Trophoblast cell (in vitro differentiated cells and primary cell): ENCODE measurements around the gene DCTN2.
"Not testable (repeated sequence)": the region's sequence is repeated elsewhere in the genome, so short reads cannot be mapped to it uniquely, and the experiment has no call there.

Experiments
- DNase-seq, 2 donors: peaks; one replicate each; pipeline ENCODE4 v3.0.0-alpha.2; 2016
- H2AFZ ChIP-seq: 2 replicates; pipeline ENCODE4 v1.6.1; 2013; ENCODE audit warnings: low read length, moderate library complexity, mild to moderate bottlenecking; ENCODE audit not compliant: insufficient read depth, poor library complexity
- H2AK5ac ChIP-seq: 2 replicates; pipeline ENCODE4 v1.6.1; 2013; ENCODE audit warnings: mild to moderate bottlenecking, low read length
- H2BK120ac ChIP-seq: 2 replicates; pipeline ENCODE4 v1.6.1; 2013; ENCODE audit warnings: low read length, mild to moderate bottlenecking, moderate library complexity; ENCODE audit not compliant: insufficient read depth, poor library complexity
- H2BK12ac ChIP-seq: 2 replicates; pipeline ENCODE4 v1.6.1; 2013; ENCODE audit warnings: mild to moderate bottlenecking, low read length, moderate library complexity
- H2BK5ac ChIP-seq: 2 replicates; pipeline ENCODE4 v1.6.1; 2013; ENCODE audit warnings: low read length, low read depth, moderate library complexity, mild to moderate bottlenecking; ENCODE audit not compliant: poor library complexity
- H3K14ac ChIP-seq: 2 replicates; pipeline ENCODE4 v1.6.1; 2013; ENCODE audit warnings: mild to moderate bottlenecking, low read length
- H3K18ac ChIP-seq: 2 replicates; pipeline ENCODE4 v1.6.1; 2013; ENCODE audit warnings: mild to moderate bottlenecking, low read length
- H3K23ac ChIP-seq: 2 replicates; pipeline ENCODE4 v1.6.1; 2013; ENCODE audit warnings: low read length
- H3K27ac ChIP-seq: 2 replicates; pipeline ENCODE4 v1.5.1; 2013; ENCODE audit warnings: low read depth, mild to moderate bottlenecking, inconsistent platforms, low read length, moderate library complexity
- H3K27me3 ChIP-seq: 2 replicates; pipeline ENCODE4 v1.6.1; 2013; ENCODE audit warnings: inconsistent platforms, mild to moderate bottlenecking, low read length, moderate library complexity; ENCODE audit not compliant: insufficient read depth
- H3K36me3 ChIP-seq, 2 experiments: 1 replicate in 1 of 2; 2 replicates in 1 of 2; pipeline ENCODE4 v1.6.1; 2013; ENCODE audit warnings: low read length in 2 of 2, mild to moderate bottlenecking in 2 of 2, moderate library complexity in 1 of 2; ENCODE audit not compliant: insufficient read depth in 2 of 2, control insufficient read depth in 1 of 2
- H3K4ac ChIP-seq: 2 replicates; pipeline ENCODE4 v1.6.1; 2013; ENCODE audit warnings: low read depth, mild to moderate bottlenecking, low read length, moderate library complexity
- H3K4me1 ChIP-seq, 2 experiments: 1 replicate in 1 of 2; 2 replicates in 1 of 2; pipeline ENCODE4 v1.6.1; 2013; ENCODE audit warnings: low read length in 2 of 2, mild to moderate bottlenecking in 2 of 2, moderate library complexity in 1 of 2; ENCODE audit not compliant: insufficient read depth in 2 of 2, control insufficient read depth in 1 of 2
- H3K4me2 ChIP-seq: 2 replicates; pipeline ENCODE4 v1.6.1; 2013; ENCODE audit warnings: inconsistent platforms, mild to moderate bottlenecking, low read length, moderate library complexity
- H3K4me3 ChIP-seq: 2 replicates; pipeline ENCODE4 v1.5.1; 2013; ENCODE audit warnings: mild to moderate bottlenecking, low read depth, low read length, inconsistent platforms
- H3K79me1 ChIP-seq: one replicate; pipeline ENCODE4 v1.6.1; 2013; ENCODE audit warnings: low read length
- H3K79me2 ChIP-seq: 2 replicates; pipeline ENCODE4 v1.6.1; 2013; ENCODE audit warnings: low read length, mild to moderate bottlenecking; ENCODE audit not compliant: control insufficient read depth, insufficient read depth, poor library complexity
- H3K9ac ChIP-seq: 2 replicates; pipeline ENCODE4 v1.6.1; 2013; ENCODE audit warnings: mild to moderate bottlenecking, low read length
- H3K9me3 ChIP-seq: 2 replicates; pipeline ENCODE4 v1.6.1; 2013; ENCODE audit warnings: low read depth, mild to moderate bottlenecking, control low read depth, inconsistent platforms, low read length; ENCODE audit not compliant: insufficient read depth
- H4K12ac ChIP-seq: 2 replicates; pipeline ENCODE4 v1.6.1; 2013; ENCODE audit warnings: low read depth, mild to moderate bottlenecking, low read length, moderate library complexity
- H4K8ac ChIP-seq: 2 replicates; pipeline ENCODE4 v1.6.1; 2013; ENCODE audit warnings: low read depth, mild to moderate bottlenecking, low read length, moderate library complexity
- H4K91ac ChIP-seq: one replicate; pipeline ENCODE4 v1.6.1; 2013; ENCODE audit warnings: low read depth, mild to moderate bottlenecking, low read length, moderate library complexity
- WGBS: extraction: QIAGEN DNeasy Blood & Tissue Kit; methylation state at CpG from one replicate; pipeline ENCODE4 v1.1.7; 2013; ENCODE audit warnings: missing lambda C conversion rate; ENCODE audit not compliant: insufficient read length, insufficient coverage; ENCODE audit errors: extremely low coverage; 5-methylcytosine and 5-hydroxymethylcytosine counted together

Gene DCTN2

GRCh38 chr12:57561117-57561516, 14.1 kb upstream of the DCTN2 start:
- not testable (repeated sequence) for H2AK5ac ChIP-seq, H4K91ac ChIP-seq, H3K9ac ChIP-seq, H3K36me3 ChIP-seq, H2AFZ ChIP-seq, H3K4me2 ChIP-seq, H3K4me3 ChIP-seq, H3K18ac ChIP-seq, H3K9me3 ChIP-seq, DNase-seq, H3K14ac ChIP-seq, H4K8ac ChIP-seq, H4K12ac ChIP-seq, H3K79me1 ChIP-seq, H3K27ac ChIP-seq, H3K27me3 ChIP-seq, H3K79me2 ChIP-seq, H2BK120ac ChIP-seq, H3K4me1 ChIP-seq, H2BK5ac ChIP-seq, H3K23ac ChIP-seq, H3K4ac ChIP-seq, H2BK12ac ChIP-seq
- no CpG with 5 or more reads among the region's 1 CpG for WGBS

GRCh38 chr12:57560516-57560915, 13.5 kb upstream of the DCTN2 start:
- no peak overlapping the region for H2BK120ac ChIP-seq
- no peaks in the 10 kb centered on the region for H3K79me2 ChIP-seq
- no peak overlapping the region for H3K27ac ChIP-seq
- H4K12ac ChIP-seq = no peak overlapping the region
- no peaks in the 10 kb centered on the region for H3K79me1 ChIP-seq
- no peak overlapping the region for H3K4ac ChIP-seq
- H3K23ac ChIP-seq = no peak overlapping the region
- H3K4me3 ChIP-seq = no peak overlapping the region
- no peak overlapping the region for H4K8ac ChIP-seq
- no peak overlapping the region for H2AFZ ChIP-seq
- no peak overlapping the region for H2BK5ac ChIP-seq
- DNase-seq = no peak
- H3K27me3 ChIP-seq = no peaks in the 10 kb centered on the region
- H2BK12ac ChIP-seq = no peak overlapping the region
- H3K36me3 ChIP-seq = no peaks in the 10 kb centered on the region
- H3K4me1 ChIP-seq = no peaks in the 10 kb centered on the region
- H3K4me2 ChIP-seq = no peak overlapping the region
- no peak overlapping the region for H3K18ac ChIP-seq
- H4K91ac ChIP-seq = no peak overlapping the region
- H2AK5ac ChIP-seq = no peak overlapping the region
- H3K14ac ChIP-seq = no peak overlapping the region
- no peaks in the 10 kb centered on the region for H3K9me3 ChIP-seq
- no CpG with 5 or more reads among the region's 2 CpGs for WGBS
- H3K9ac ChIP-seq = no peak overlapping the region

- no peak for DNase-seq
- Histone ChIP-seq H4K8ac (no peak overlapping the region), H3K9ac (no peak overlapping the region), H3K36me3 (no peaks in the 10 kb centered on the region), H2BK12ac (no peak overlapping the region), H2BK120ac (no peak overlapping the region), H2AFZ (no peak overlapping the region), H3K4me3 (no peak overlapping the region), H3K79me1 (no peaks in the 10 kb centered on the region), H3K4ac (no peak overlapping the region), H4K91ac (no peak overlapping the region), H2AK5ac (no peak overlapping the region), H2BK5ac (no peak overlapping the region), H3K27ac (no peak overlapping the region), H3K4me2 (no peak overlapping the region), H3K18ac (no peak overlapping the region), H3K9me3 (no peaks in the 10 kb centered on the region), H4K12ac (no peak overlapping the region), H3K27me3 (no peaks in the 10 kb centered on the region), H3K14ac (no peak overlapping the region), H3K23ac (no peak overlapping the region), H3K79me2 (no peaks in the 10 kb centered on the region), H3K4me1 (no peaks in the 10 kb centered on the region)
- WGBS = no CpG with 5 or more reads among the region's 4 CpGs
These were observed 11.9 kb upstream of the DCTN2 start for GRCh38 chr12:57558864-57559263.

GRCh38 chr12:57554897-57555296, 7.9 kb upstream of the DCTN2 start:
- no peak for DNase-seq

More at GRCh38 chr12:57554897-57555296, 7.9 kb upstream of the DCTN2 start:
- Histone ChIP-seq H3K36me3 (no peaks in the 10 kb centered on the region), H2BK120ac (no peak overlapping the region), H2BK5ac (no peak overlapping the region), H3K27ac (no peak overlapping the region), H3K4me3 (no peak overlapping the region), H3K4me1 (peaks cover 3 to 7% of the 10 kb centered on the region in 2 experiments), H3K4ac (no peak overlapping the region), H3K18ac (no peak overlapping the region), H4K91ac (no peak overlapping the region), H3K14ac (no peak overlapping the region), H3K9me3 (peaks cover 3% of the 10 kb centered on the region), H3K23ac (no peak overlapping the region), H2AFZ (no peak overlapping the region), H4K8ac (no peak overlapping the region), H3K79me2 (no peaks in the 10 kb centered on the region), H3K4me2 (no peak overlapping the region), H3K79me1 (no peaks in the 10 kb centered on the region), H4K12ac (no peak overlapping the region), H3K27me3 (peaks cover 8% of the 10 kb centered on the region), H2AK5ac (no peak overlapping the region), H2BK12ac (no peak overlapping the region), H3K9ac (no peak overlapping the region)
- WGBS = no CpG with 5 or more reads among the region's 1 CpG
